ENCODE data around the gene MEX3A.

The MEX3A gene

DNA sequence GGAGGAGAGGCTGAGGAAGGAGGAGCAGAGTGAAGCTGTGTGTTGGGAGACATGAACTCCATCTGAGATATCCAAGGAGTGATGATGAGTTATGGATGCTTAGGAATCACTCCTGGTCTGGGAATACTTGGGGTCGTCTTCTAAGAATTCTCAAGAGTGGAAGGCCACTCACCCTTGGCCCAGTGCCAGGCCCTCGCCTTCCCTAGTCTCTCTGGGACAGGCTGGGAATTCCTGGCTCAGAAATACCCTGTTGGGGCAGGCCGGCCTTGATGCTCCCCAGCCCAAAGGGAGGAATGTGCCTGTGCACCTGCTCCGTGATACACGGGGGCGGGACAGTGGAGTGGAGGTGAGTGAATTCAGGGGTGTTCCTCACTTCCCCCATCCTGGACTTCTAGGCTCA lies 19.6 kb upstream of the MEX3A start:
- no peak for DNase-seq

- no peak for DNase-seq
Measured at GRCh38 chr1:156100205-156100995, 18.1 kb upstream of the MEX3A start.

DNA sequence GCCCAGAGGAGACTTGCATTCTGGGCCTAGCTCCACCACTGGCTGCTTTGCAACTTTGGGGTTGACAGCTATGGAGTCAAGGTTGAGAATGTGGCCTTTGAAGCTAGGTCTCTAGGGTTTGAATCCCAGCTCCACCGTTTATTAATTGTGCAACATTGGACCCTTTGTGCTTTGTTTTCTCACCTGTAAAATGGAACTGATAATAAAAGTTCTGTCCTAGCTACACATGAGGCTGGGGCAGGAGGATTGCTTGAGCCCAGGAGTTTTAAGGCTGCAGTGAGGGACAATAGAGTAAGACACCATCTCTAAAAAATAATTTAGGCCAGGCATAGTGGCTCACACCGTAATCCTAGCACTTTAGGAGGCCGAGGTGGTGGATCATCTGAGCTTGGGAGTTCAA lies 17.0 kb upstream of the MEX3A start:
- DNase-seq, result no peak

GRCh38 chr1:156098784-156099183 lies 16.5 kb upstream of the MEX3A start:
- DNase-seq, result no peak

- no peak for DNase-seq
Measured at GRCh38 chr1:156097499-156098178, 15.4 kb upstream of the MEX3A start.

- peak; percentile 81 for DNase-seq
Measured at GRCh38 chr1:156096640-156097391, 14.6 kb upstream of the MEX3A start.

DNA sequence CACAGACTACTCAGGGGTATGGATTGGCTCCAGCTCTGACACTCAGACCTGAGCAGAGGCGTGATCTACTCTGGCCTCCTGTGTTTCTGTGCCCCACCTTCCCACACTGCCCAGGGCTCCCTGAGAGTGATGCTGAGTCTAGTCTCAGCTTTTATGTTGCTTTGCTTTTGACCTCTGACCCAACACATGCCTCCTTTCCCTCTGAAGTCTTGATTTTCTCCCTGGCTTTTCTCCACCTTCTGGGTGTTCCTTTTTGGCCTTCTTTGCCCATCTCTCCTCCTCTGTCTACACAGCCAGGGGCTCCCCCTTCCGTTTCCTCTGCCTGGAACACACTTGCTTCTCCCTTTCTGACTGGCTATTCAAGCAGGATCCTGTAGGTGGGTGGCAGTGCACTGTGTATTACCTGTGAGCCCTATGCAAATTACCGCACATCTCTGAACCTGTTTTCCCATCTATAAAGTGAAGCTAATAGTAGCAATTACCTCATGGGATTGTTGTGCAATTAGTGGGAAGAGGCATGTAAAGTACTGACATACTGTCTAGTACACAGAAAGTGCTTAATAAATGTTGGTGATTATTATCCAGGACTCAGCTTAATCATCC lies 13.7 kb upstream of the MEX3A start:
- no peak for DNase-seq

DNA sequence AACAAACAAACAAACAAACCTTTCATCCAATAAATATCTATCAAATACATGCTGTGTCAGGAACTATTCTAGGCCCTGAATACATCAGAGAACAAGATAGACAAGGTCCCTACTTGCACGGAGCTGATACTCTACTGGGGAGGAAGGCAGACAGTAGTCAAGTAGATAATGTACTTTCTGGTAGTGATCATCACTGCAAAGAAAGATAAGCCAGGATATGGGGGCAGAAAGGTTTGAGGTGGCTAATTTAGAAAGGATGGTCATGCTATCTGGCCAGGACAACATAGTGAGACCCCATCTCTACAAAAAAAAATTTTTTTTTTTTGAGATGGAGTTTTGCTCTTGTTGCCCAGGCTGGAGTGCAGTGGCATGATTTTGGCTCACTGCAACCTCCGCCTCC lies 9.3 kb upstream of the MEX3A start:
- no peak for DNase-seq

DNA sequence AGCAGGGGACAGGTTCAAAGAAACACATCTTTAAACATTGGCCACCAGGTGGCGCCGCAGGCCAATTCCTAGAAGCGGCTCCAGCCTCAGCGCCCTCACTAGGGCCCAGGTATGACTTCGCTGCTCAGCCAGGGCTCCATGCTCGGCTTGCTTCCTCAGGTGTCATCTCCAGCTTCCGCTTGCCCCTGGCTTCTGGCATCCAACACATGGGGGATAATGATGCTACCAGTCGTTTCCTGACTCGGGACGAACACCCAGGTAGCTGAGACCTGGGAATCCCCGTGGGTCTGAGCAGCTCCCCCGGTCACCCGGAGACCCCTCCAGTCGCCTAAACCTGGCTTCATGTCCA lies 8.5 kb upstream of the MEX3A start:
- peak; percentile 86 for DNase-seq

GRCh38 chr1:156090138-156090839 lies 8.0 kb upstream of the MEX3A start:
- DNase-seq, result no peak

- DNase-seq, result peak; percentile 34
Measured at GRCh38 chr1:156089704-156090103, 7.4 kb upstream of the MEX3A start.

- DNase-seq, result no peak
Measured at GRCh38 chr1:156086256-156086662, 4.0 kb upstream of the MEX3A start.

DNA sequence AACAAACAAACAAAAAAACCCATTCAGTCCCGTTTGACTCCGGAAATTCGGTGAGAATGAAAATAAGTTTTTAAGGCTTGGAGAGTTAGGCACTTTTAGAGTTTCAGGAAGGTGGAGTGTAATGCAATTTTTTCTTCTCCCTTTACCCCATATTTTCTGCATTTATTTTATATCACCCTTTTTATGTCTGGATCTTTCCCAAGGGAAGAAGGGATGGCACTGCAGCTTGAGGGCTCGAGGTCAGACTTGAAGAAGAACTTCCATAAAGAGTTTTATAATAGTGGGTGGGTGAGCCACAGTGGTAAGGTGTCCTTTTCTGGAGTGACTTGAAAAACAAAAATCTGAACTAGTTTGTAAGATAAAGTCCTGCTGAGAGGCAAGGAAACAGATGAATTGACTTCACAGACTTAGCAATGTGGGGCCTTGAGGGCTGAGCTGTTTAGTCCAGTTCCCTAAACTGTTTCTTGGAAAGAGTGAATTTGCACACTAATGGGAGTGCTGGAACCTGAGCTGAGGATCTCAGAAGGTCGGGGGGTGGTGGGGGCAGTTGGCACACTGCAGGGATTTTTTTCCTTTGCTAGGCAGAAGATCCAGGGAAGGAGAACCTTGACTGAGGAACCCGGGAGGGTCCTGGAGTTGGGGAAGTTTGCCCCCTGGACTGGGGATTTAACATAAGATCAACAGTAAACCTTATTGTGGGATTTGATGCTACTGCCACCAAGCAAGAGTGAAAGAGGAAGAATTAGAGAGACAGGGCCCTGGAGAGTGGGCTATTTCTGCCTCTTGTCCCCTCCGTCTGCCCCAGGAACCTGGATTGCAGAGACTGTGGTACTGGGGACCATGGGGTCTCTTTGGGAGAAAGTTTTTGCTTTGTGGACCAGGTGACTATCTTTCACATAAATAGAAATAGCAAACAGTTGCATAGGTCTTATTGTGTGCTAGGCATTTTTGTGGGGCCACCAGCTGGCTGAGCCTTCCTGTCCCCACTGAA lies 1.8 kb upstream of the MEX3A start:
- no peak for DNase-seq

DNA sequence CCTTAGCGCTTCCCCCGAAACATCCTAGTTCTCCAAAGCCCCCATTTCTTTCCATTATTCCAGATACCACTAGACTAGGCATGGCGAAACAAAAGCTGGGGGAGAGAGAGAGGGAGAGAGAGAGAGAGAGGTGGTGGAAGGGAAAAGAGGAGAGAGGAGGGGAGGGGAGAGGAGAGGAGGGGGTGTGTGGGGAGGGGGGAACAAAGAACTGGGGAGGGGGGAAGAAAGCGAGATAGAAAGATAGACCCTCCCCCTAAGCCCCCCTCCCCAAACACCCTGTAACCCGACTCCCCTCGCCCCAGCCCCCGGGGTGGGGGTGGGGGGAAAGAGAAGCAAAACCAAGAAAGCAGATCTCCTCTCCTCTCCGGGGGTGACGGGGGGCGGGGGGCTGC lies 352 bp downstream of the MEX3A start:
- DNase-seq, result no peak

DNA sequence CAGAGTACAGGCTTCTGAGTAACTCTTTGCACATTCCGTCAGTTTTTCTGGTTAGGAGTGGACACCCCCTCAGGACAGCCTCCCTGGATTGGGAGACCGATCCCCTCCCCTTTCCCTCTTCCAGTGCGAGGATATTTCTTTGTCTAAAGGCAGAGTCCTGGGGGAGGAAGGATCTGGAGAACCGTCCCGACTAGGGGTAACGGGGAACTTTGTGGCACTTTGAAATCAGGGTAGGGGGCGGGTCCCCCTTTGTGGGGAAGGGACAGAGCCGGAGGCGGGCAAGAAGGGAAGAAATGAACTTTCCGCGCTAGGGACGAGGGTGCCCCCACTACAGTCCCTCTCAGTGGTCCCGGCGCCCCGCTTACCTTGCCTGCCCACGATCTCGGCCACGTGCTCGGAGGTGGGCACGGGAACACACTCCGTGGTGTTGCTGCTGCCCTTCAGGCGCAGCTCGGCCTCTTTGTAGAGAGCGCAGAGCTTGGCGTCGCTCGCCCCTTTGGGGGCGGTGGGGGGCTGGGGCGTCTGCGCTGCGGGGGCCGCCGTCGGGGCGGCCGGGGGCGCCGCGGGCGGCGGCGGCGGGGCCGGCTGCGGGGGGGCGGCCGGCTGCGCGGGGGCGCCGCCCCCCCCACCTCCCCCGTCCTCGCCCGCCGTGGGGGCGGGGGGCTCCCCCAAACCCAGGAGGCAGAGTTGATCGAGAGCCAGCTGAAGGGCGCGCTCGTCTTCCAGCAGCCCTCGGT lies 917 bp downstream of the MEX3A start:
- DNase-seq, result no peak

DNA sequence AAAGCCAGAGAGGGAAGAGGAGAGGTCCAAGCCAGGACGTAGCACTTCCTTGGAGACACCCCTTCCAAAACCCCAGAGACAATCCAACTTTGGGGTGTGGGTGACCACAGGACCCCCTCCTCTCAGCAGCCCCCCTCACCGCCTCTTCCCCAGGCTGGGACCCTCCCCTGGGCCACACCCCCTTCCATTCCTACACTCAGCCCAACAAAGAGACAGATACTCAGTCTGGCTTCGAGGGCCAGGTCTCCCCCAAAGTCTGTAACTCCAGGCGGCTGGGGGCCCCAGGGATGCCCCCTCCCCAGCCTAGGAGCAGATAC lies 1.4 kb downstream of the MEX3A start:
- no peak for DNase-seq

GRCh38 chr1:156080241-156080862 lies 1.9 kb downstream of the MEX3A start:
- DNase-seq, result no peak

GRCh38 chr1:156079762-156080161 lies 2.5 kb downstream of the MEX3A start:
- DNase-seq, result no peak

DNA sequence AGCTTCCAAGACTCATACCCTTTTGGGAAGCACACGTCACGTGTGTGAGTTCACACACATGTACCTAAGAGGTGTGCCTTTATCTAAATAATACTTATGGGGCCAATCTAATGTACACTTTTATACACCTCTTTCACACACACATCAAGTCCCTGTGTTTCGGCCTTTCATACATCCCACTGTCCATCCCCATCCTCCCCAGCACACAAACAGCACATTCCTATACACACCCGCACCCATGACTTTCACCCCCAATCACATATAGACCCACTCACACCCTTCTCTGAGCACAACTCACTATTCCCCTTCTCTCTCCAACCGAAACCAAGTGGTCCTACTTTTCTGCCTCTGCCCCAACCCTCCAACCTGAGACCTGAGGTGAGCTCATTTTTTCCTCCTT lies 3.5 kb downstream of the MEX3A start:
- no peak for DNase-seq

DNA sequence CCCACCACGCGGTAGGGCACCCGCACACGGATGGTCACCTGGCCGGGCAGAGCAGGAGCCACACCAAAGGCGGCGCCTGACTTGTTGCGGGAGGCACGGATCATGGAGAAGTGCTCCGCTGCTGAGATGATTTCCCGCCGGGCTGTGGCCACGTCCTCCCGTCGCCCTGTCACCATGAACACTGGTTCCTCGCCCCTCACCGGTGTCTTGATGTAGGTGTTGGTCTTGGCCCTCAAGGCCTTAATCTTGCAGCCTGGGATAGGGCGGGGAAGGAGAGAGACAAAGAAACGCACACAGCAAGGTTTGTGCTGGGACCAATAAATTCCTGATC lies 4.9 kb downstream of the MEX3A start:
- no peak for DNase-seq
